HG02571 (cell line): Measurements from ENCODE around the gene UBALD2.

ENCODE experiments used
- ATAC-seq: cut with Tn5 transposase; IDR thresholded peaks from one replicate; pipeline ENCODE4 v1.9.1; 2021; ENCODE audit warnings: mild to moderate bottlenecking, moderate library complexity; ENCODE audit not compliant: unreplicated experiment

Gene UBALD2

GRCh38 chr17:76307966-76308338 is 42.8 kb downstream of the UBALD2 start, which contains the start of gene QRICH2:
TSS of gene QRICH2 (minus strand) at chr17:76308276. CDS start at chr17:76307998, 278 bp downstream.
- no peak for ATAC-seq

- no peak for ATAC-seq
These were observed 44.3 kb downstream of the UBALD2 start for GRCh38 chr17:76309461-76309860.

- no peak for ATAC-seq
These were observed 47.6 kb downstream of the UBALD2 start for GRCh38 chr17:76312735-76313134.

- ATAC-seq: no peak
These were observed 49.5 kb downstream of the UBALD2 start for GRCh38 chr17:76314392-76315227.

GRCh38 chr17:76317535-76317934 is 52.4 kb downstream of the UBALD2 start:
- no peak for ATAC-seq

GRCh38 chr17:76318586-76318985 is 53.4 kb downstream of the UBALD2 start:
- no peak for ATAC-seq
